Measurements from ENCODE around the gene TIMP1.
A peak's percentile ranks its signal among the peaks of the same experiment; 100 is the strongest.

Gene TIMP1

GRCh38 chrX:47620303-47620685 is 38.1 kb downstream of the TIMP1 start:
- no peak overlapping the region for H3K4me3 ChIP-seq (ENCODE audit: control insufficient read depth, low read depth, low read length)
- TF ChIP-seq CTCF (conservative IDR thresholded peaks at IDR 0.05; ENCODE audit: control insufficient read depth, insufficient read depth, low read depth, low read length), result no peak
- DNase-seq (ENCODE audit: low read depth), result no peak

- no peak for TF ChIP-seq CTCF (conservative IDR thresholded peaks at IDR 0.05; ENCODE audit: control insufficient read depth, insufficient read depth, low read depth, low read length)
- DNase-seq (ENCODE audit: low read depth), result no peak
- no peak overlapping the region for H3K4me3 ChIP-seq (ENCODE audit: control insufficient read depth, low read depth, low read length)
Observed at GRCh38 chrX:47621851-47622250, 39.6 kb downstream of the TIMP1 start.

- H3K4me3 ChIP-seq (ENCODE audit: control insufficient read depth, low read depth, low read length), result peak overlapping the region; percentile 19
- TF ChIP-seq CTCF (conservative IDR thresholded peaks at IDR 0.05; ENCODE audit: control insufficient read depth, insufficient read depth, low read depth, low read length), result no peak
- DNase-seq (ENCODE audit: low read depth), result peak; percentile 70
Observed at GRCh38 chrX:47623540-47624027, 41.3 kb downstream of the TIMP1 start.

GRCh38 chrX:47625365-47625764 is 43.1 kb downstream of the TIMP1 start:
- DNase-seq (ENCODE audit: low read depth), result no peak
- no peak for TF ChIP-seq CTCF (conservative IDR thresholded peaks at IDR 0.05; ENCODE audit: control insufficient read depth, insufficient read depth, low read depth, low read length)
- H3K4me3 ChIP-seq (ENCODE audit: control insufficient read depth, low read depth, low read length), result no peak overlapping the region

GRCh38 chrX:47628982-47629381 is 46.7 kb downstream of the TIMP1 start:
- TF ChIP-seq CTCF (conservative IDR thresholded peaks at IDR 0.05; ENCODE audit: control insufficient read depth, insufficient read depth, low read depth, low read length), result no peak
- DNase-seq (ENCODE audit: low read depth), result no peak
- H3K4me3 ChIP-seq (ENCODE audit: control insufficient read depth, low read depth, low read length), result no peak overlapping the region

GRCh38 chrX:47629419-47630200 is 47.4 kb downstream of the TIMP1 start, which contains the start of gene CFP:
Gene CFP, minus strand, starts transcription at chrX:47629930. Its CDS starts 86 bp downstream, at chrX:47629844.
- TF ChIP-seq CTCF (conservative IDR thresholded peaks at IDR 0.05; ENCODE audit: control insufficient read depth, insufficient read depth, low read depth, low read length), result no peak
- no peak for DNase-seq (ENCODE audit: low read depth)
- H3K4me3 ChIP-seq (ENCODE audit: control insufficient read depth, low read depth, low read length), result no peak within 1 kb of the TSS
